ENCODE data around the gene TPH1.

Gene TPH1

DNA sequence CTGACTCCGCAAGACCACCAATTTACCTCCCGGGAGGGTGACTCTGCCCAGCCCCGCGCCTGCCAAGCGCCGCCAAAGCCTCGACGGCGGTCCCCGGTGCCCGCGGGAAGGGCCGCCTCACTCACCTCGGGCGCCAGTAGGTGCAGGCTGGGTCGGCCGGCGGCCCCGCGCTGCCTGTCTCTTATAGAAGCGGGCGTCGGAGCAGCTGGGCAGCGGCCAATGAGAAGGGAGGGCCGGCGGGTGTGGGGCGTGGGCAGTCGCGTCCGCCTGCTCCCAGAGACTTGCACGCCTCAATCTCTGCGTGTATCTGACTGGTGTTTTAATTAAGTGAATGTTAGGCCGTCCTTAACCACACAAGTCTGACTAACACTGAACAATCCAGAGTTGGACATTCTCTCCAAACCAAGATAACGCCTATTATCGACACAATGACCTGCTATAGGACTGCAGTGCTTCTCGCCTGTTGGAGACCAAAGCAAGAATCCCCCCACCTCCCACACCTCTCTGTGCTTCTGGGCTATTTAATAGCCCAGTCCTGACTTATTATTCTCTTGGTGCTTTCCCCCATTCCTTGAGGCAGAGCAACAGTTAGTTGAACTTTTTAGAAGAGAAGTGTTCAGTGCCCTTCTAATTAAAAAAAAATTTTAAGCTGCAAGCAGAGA, at the start of gene TPH1:
TPH1 (minus strand) TSS at position 154 of the 662 bp plus-strand sequence. CDS start 5,507 bp downstream, outside the sequence.
- DNase-seq, result no peak

DNA sequence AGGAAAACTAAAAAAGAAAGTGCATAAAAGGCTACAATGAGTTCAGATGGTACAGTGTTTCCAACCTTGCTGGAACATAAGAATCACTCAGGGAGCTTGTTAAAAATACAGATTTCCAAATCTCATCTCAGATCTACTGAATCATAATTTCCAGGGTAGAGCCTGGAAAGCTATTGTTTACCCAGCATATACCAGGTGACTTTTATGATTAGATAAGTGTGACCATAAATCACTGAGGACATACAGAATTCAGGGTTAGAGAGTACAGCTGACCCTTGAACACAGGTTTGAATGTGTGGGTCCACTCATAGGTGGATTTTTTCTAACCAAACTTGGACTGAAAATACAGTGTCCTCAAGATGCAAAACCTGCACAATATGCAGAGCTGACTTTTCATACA, 47.9 kb upstream of the TPH1 start:
- DNase-seq, result peak in 1 of 3 experiments; percentile 27

DNA sequence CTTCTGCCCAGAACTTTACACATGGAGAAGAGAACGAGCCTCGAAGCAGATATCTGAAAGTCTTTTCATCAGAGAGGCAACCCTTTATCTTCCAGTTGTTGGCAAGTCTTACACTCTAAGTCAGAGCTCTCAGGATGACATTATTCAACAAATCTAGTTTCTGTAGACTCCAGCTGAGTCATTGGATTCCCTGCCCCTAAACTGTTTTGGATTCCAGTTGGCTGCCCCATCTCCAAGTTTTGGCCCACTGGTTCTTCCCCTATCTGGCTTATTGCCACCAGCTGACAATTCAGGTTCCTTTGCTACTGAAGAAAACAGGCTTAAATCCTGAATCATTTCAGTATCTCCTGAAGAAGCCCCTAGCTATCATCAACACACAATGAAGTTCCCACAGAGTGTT, 45.7 kb upstream of the TPH1 start:
- DNase-seq, result no peak

DNA sequence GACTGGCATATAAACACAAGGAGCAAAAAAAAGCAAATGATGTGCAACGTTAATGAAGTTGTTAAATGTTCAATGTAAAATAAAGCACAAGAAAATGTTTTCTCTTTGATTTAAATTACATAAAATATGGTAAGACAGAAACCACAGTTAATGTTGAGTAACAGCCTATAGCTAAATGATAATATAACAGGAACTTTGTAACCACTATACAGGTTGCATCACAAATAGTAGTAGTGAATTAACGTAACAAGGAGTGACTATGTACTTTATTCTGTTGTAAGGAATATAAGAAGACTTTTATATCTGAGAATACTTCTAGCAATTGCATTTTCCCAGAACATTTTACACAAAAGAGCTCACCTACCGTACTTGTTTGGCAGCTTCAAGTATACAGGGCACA, 42.9 kb upstream of the TPH1 start:
- DNase-seq, result no peak

DNA sequence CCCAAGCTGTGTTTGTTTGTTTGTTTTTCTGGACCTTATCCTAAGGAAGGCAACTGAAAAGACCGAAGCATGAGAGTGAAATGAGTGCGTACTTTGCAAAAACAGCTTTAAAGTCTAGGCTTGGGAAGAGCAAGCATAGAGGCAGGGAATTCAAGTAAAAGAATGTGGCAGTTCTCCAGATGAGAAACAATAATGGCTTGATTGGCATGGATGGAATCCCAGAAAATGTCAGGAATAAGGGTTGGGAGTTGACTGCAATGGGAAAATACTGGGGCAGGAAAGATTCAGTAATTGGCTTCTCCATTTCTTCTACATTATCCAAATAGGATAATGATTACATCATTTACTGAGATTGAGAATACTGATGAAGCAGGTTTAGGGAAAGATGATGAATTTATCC, 42.3 kb upstream of the TPH1 start:
- DNase-seq, result no peak

DNA sequence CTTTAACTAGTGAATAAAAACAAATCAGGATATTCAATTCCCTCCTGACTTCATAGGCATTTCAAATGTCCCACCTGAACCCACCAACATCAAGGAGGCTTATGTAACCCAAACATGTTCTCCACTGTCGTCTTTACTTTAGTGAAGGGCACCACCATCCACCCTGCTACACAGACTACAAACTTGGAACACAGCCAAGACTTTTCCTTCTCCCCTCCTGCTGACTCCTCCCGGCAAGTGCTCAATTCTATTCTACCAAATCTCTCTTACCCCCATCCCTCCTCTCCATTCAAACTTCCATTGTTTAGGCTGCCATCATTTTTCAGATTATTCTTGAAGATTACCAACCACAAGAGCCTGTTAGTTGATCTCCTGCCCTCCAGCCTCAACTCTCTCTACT, 35.5 kb upstream of the TPH1 start:
- DNase-seq, result peak in 1 of 3 experiments; percentile 34

DNA sequence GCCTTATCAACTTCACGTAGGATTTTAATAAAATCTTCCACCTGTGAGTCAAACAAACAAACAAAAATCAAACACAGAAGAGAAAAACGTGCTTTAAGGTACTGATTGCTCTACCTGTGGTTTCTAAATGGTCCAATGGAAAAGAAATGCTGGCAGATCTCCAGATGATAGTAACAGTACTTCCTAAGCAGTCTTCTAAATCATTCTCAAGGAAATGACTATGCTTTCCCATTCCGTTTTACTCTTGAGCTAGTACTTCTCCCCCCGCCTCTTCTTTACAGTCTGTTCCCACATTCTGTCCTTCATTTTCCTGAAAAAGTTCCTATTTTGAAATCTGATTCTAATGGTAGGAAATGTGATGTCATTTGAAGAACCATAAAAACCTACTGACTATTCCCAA, 34.4 kb upstream of the TPH1 start:
- DNase-seq, result no peak

DNA sequence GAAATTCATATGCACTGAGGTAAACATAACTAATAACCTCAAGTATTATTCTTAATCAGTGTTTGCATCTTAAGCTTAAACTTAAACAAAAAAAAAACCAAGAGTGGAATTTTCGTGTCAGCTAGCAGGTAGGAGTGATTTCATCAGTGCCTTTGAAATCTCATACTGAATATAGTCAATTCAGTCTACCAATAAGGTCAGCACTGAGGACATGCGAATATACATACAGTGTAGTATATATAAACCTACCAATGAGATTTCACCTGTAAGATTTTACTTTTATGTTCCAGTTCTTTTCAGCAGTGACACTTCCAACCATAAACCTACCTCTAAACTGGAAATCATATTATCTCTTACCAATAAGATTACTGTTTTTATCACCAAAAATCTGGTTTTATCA, 32.8 kb upstream of the TPH1 start:
- DNase-seq, result no peak

DNA sequence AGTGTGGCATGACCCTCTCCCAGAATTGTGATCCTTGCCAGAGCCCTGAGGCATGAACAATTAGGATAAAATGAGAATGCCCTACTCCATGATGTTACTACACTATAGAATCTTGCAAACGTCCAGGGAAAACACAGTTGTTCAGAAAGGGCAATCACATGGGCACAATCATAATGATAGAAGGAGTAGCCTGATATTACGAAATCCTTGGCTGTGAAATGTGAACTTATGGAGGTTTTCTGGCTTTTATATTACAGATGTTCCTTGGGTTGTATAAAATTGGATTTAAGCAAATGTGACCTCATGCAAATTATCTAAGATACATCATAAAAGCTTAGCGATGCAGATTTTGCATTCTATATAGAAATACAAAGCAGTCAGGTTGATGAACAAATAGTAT, 29.4 kb upstream of the TPH1 start:
- no peak for DNase-seq

DNA sequence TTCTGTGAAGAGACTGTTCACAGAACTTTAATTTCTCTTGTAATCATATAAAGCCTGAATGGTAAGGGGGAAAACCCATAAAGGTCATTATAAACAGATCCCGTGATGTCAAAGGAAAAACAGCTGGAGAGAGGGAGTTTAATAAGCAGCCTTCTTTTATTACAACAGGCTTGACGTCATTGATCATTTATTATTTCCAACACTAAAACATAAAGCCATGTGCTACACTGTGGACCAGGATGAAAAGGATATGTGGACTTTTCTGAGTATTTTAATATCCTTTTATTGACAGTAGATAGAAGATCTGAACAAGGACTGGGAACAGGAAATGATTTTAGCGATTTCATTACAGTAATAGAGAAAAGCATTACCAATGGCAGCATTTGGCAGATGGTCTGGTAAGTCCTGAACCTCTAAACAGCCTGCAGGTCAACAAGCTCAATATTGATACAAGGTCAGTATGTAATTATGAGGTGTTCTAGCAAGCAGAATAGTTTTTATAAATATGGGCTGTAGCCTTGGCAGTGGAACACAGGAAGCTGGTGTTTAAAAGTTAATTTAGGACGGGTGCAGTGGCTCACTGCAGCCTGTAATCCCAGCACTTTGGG, 25.1 kb upstream of the TPH1 start:
- peak in 2 of 3 experiments; percentile 63 to 90 for DNase-seq

DNA sequence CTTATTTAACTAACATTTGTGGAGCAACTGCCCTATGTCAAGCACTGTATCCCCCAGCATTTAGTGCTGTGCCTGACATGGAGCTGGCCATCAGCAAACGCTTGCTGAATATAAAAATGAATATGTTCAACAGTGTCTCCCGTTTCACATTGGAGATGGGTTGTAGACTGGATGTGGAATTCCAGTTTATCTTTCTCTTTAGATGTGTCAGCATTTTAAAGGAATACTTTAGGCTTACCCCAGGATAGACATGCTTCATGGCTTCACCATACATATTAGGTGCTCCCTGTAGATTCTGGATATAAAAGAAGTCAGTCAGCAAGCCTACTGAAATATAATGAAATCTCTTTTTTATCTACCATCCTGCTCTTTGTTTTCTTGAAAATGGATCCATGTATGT, 21.3 kb upstream of the TPH1 start:
- DNase-seq, result no peak

DNA sequence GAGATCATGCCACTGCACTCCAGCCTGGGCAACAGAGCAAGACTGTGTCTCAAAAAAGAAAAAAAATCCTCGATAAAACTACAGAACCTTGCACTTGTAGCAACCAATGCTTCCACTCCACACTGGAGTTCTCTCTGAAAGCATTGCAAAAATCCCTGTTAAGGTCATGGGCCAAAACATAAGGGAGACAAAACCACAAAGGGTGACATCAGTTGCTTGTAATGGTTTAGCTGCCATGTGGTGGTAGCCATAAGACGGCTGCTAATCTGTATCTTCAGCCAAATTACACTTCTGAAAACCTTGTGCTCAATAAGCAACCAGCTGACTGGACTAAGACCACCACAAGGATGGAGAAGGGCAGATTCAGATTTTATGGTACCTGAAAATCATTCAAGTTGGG, 20.6 kb upstream of the TPH1 start:
- DNase-seq, result peak in 1 of 3 experiments; percentile 5

DNA sequence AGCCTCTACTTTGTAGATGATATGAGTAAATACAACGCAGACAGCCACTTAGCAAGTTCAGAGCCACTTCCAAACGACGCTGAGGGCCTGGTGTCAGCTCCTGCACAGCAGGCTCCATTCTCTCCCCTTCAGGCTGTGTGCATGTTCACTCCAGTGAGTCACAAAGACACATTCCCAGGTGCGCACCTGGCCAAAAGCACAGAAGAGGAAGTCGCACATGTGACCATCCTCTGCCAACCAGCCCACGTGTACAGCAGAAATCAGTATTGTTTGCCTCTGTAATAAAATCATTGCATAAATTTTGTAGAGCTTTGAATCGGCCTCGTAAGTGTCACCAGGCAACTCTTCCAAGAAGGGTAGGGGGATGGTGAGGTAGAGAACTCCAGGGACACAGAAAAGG, 19.5 kb upstream of the TPH1 start:
- DNase-seq, result peak; percentile 80 to 95 (median 94)

DNA sequence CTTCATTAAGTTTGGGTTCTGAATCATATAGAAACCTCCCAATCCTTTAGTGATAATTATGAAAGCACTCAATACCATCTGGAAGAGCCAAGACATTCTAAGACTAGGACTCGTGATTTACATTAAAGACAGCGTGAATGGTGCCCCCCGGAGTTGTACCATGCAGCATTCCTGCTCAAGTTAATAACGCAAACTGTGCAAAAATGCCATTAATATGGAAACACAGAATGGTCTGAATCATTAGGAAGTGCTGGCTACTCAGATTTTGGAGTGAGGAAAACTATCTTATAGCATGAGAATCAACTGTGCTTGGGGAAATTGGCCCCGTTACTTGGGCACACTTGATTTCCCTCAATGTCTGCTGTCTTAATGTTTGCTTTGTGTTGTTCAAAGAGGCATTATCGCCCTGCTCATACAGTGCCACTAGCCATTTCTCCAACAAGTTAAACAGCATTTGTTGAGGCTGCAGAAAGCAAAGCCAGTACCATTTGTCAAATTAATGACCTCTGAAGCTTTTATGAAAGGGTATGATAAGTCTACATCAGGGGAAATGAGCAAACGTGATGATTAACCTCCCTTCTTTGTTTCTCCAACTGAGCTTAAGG, 18.5 kb upstream of the TPH1 start:
- DNase-seq, result peak; percentile 27 to 91 (median 62)

DNA sequence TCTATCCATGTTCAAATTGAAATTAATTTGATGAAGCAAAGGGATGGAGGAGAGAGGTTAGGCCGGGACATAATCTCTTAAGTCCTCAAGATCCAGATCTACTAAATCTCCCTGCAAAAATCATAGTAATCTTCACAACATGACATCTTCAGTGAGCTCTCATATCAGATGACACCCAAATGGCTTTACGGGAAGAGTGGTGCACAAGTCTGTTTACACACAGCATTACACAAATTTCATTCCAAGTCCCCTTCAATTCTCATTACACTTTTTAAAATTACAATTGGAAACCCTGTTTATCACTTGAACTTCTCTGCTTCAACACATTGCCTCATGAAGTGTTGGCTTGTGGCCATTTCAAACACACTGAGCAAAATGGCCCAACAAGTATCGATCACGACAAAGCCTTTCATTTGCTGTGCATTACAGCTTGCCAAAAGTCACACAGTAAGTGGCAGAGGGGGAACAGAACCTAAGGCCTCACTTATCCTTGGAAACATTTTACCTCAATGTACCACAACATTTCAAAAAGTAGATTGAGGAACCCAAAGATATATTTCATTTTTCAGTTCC, 17.9 kb upstream of the TPH1 start:
- DNase-seq, result peak; percentile 17 to 79 (median 63)

DNA sequence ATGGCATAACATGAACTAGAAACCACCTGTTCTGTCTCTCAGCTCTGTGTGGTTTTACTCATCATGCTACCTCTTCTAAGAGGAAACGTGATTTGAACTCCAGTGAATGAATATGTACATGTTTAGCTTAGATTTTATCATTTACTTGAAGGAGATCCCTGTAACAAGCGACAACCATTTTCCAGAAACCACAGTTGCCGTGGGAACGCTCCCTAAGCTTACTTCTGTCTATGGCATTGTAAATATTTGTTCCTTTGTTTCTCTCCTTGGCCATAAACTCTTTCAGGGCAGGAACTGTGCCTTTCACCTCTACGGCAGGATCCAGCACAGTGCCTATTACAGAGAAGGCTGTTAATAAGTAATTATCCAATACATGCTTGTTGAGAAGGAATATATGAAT, 17.1 kb upstream of the TPH1 start:
- DNase-seq, result peak; percentile 30 to 68 (median 61)

DNA sequence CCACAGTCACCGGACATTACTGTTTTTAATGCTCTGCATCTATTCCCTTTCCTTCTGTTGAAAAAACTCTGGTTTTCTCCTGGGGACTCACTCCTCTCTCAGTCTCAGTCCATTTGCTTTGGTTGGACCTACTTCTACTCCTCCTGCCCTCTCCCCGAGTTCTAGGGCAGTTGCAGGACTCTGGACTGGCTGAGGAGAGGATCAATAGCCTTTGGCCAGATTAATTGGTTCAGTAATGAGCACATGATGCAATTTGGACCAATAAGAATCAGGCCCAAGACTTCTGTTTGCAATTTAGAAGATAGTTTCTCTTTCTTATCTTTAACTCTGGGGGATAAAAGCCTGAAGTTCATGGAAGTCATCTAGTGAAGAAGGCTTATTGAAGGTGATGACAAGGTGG, 15.3 kb upstream of the TPH1 start:
- DNase-seq, result no peak

DNA sequence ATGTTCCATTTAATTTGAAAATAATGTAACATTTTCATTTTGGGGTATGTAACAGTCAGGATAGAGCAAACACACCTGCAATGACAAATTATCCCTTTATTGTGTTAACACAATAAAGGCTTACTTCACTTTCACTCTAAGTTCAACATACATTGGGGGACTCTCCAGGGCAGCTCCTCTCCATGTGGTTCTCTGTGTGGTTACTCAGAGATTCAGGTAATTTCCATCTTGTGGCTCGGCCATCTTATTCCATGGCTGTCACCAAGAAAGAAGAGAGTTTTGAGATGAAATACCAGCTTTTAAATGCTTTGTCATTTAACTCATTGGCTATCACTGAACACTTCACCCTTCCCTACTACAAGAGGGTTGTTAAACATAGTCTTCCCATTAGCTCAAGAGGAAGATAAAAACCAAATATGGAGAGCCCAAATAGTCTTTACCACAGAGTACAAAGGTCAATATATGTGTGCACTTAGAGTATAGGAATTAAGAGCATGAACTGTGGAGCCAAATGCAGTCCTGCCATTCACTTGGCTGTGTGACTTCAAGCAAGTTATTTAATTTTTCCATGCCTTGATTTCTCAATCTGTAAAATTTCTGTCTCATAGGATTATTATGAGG, 10.6 kb upstream of the TPH1 start:
- peak in 1 of 3 experiments; percentile 57 for DNase-seq

DNA sequence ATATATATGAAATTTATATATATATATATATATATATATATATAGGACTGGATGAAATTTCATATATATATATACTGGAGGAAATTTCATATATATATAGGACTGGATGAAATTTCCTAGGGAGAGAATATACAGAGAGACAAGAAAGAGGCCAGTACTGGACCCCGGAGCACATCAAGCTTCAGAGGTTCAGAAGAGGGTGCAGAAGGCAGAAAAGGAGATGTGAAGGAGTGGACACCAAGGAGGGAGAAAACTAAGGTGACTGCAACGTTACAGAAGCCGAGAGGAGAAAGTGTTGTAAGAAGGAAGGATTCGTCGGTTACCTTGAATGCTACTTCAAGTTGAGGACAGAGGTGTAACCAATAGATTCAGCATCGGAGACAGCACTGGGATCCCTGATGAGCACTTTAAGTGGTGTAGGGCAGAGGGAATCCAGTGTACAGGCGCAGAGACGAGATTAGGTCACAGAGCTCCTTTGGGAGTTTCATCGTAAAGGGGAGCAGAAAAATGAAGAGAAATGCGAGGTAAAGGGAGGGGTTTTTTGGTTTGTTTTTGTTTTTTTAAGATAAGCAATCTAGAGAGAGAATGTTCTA, 8.5 kb upstream of the TPH1 start:
- no peak for DNase-seq

DNA sequence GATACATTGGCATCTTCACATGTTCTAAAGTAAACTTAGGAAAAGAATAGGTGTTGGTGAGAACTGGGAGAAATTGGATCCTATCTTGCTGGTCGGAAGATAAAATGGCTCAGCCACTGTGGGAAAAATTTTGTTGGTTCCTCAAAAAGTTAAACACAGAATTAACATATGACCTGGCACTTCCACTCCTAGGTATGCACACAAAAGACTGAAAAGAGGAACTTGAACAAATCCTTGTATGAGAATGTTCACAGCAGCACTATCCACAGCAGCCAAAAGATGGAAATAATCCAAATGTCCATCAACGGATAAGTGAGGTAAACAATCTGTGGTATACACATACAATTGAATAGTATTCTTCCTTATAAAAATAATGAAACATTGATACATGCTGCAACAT, 4.8 kb upstream of the TPH1 start:
- no peak for DNase-seq

DNA sequence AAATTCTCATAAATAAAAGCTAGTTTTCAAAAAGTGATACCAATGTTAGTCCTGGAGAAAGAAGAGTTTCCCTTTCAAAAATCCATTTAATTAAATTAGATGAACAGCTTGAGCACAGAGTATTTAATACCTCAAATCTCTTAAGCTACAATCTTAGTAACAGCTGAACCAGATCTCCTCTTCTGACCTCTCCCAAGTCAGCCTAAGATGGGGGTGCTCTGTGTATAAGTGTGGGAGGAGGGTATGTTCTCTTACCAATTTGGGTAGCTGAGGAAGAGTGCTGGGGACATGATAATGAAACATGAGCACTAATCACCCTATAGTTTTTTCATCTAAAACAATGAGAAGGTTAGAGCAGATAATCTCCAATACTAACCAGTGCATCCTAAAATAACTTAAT, 9.6 kb downstream of the TPH1 start:
- no peak for DNase-seq

DNA sequence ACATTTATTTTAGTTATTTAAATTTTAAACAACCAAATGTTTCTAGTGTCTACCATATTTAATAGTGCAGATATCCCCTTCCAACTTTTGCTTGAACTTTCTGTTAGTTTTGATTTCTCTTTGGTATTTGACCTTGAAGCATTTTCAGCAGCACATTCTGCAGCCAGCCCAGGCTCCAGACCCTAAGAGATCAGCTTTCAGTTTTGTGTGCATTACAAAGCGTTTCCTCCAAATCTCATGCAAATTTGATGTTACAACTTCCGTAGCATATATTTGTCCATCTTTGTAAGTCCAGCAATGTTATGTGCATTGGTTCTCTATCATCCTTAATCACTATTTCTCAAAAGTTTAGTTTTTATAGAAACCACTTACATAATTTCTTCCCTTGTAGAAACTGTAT, 18.6 kb downstream of the TPH1 start:
- no peak for DNase-seq

DNA sequence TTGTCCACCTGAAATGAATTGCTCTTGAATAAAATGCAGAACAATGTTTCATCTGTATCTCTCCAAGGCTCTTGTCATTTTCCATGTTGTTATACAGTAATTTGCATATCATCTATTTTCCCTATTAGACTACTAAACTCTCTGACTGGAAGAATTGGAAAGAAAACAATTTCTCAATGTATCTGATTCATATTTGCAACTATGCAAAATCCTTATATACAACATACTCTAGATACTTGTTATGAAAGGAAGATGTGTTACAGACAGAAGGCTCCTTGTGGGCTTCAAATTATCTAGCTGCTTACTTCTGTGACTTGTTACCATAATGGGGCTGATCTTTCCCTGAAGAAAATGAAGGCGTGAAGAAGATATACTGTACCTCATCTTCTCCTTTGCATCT, 23.6 kb downstream of the TPH1 start:
- no peak for DNase-seq
